ENCODE measurements around the gene CAPN14.

DNA sequence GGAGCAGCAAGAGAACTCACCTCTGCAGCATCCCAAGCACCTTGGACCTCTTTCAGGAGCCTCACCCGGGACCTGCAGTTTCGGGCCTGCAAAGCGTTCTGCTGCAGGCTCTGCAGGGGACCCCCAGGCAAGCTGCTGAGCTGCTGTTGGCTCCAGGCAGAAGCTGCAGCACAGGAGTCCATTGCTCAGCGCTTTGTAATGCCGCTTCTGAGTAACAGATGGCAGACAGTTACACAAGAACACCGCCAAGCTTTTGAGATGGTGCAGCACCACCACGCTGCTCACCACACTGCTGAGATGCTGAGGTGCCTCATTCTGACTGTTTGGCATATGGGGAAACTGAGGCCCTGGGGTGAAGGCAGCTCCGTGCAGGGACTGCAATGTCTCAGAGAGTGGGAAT lies 77.2 kb downstream of the CAPN14 start:
- TF ChIP-seq, protein P1, sequence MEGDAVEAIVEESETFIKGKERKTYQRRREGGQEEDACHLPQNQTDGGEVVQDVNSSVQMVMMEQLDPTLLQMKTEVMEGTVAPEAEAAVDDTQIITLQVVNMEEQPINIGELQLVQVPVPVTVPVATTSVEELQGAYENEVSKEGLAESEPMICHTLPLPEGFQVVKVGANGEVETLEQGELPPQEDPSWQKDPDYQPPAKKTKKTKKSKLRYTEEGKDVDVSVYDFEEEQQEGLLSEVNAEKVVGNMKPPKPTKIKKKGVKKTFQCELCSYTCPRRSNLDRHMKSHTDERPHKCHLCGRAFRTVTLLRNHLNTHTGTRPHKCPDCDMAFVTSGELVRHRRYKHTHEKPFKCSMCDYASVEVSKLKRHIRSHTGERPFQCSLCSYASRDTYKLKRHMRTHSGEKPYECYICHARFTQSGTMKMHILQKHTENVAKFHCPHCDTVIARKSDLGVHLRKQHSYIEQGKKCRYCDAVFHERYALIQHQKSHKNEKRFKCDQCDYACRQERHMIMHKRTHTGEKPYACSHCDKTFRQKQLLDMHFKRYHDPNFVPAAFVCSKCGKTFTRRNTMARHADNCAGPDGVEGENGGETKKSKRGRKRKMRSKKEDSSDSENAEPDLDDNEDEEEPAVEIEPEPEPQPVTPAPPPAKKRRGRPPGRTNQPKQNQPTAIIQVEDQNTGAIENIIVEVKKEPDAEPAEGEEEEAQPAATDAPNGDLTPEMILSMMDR (IDR thresholded peaks at IDR 0.05): no peak
- no peak for TF ChIP-seq ZFX (IDR thresholded peaks at IDR 0.05; ENCODE audit: borderline replicate concordance)

All from 22Rv1 (cell line).